Mucosa of descending colon (tissue), 3 donors: Measurements from ENCODE around the gene IMMP2L. TPM values are rescaled to one million over a fixed set of nuclear protein-coding genes. Genes with fewer than 3 reads are reported as not detected.

Experiments used
- ATAC-seq: fragments of 200-7000 bp; cut with Tn5 transposase; one replicate; pipeline ENCODE4 v1.9.1; 2020; ENCODE audit warnings: mild to moderate bottlenecking, moderate library complexity
- DNase-seq, 3 donors: peaks; one replicate each; pipeline ENCODE4 v3.0.0-alpha.2; 2020
- H3K36me3 ChIP-seq: fragments of 200-600 bp; one replicate; pipeline ENCODE4 v1.8.0; 2021; ENCODE audit warnings: low read depth, mild to moderate bottlenecking
- H3K4me1 ChIP-seq: fragments of 200-600 bp; one replicate; pipeline ENCODE4 v1.8.0; 2021; ENCODE audit warnings: low read depth, mild to moderate bottlenecking
- H3K4me3 ChIP-seq: fragments of 200-600 bp; one replicate; pipeline ENCODE4 v1.8.0; 2021; ENCODE audit warnings: mild to moderate bottlenecking
- H3K9me3 ChIP-seq: fragments of 200-600 bp; one replicate; pipeline ENCODE4 v1.8.0; 2021; ENCODE audit warnings: mild to moderate bottlenecking
- CTCF ChIP-seq: fragments of 200-600 bp; IDR thresholded peaks from one replicate; pipeline ENCODE4 v1.8.0; 2022; ENCODE audit warnings: antibody characterized with exemption, mild to moderate bottlenecking
- intact Hi-C, 2 donors: fragments of 100-400 bp; cut with DNase I in 1 of 2; cut with micrococcal nuclease in 1 of 2; formaldehyde crosslinking; loops; one replicate each; pipeline versions ENCODE4 v1.11.0 to v1.11.1; 2022; cut with DNase I, micrococcal nuclease
- total RNA-seq, 3 donors: library from RNA; stranded (reverse); fragmentation: NEBNext Ultra II Directional in 2 of 3; extraction: Animal tissue kit (Norgen Biotek cat#: 25700) in 2 of 3; gene quantifications; one replicate each; pipeline versions ENCODE4 v1.2.1 to v1.2.4, GENCODE V29; 2021 to 2023
- donor health status: DM: no; HTN: no; CAD: no; lungs with moderate emphysema.
- donor health status: DM: no; HTN: no; CAD: no.
- donor health status: DM: no; HTN: yes; CAD: no.

Gene IMMP2L
- total RNA-seq, 3 donors from 2014 or later: 12.1 to 20.7 (median 17.7) TPM

- intact Hi-C loops: no loop called here
- Histone ChIP-seq H3K36me3 (no peaks in the 10 kb centered on the region), H3K4me3 (no peak overlapping the region), H3K4me1 (no peaks in the 10 kb centered on the region), H3K9me3 (no peaks in the 10 kb centered on the region)
- TF ChIP-seq CTCF: no peak
- ATAC-seq: no peak
- DNase-seq: no peak
Observed at GRCh38 chr7:110948280-110948679, 614.0 kb downstream of the IMMP2L start.

GRCh38 chr7:110947408-110947807, 614.9 kb downstream of the IMMP2L start:
- Histone ChIP-seq H3K4me3 (no peak overlapping the region), H3K36me3 (no peaks in the 10 kb centered on the region), H3K9me3 (no peaks in the 10 kb centered on the region), H3K4me1 (no peaks in the 10 kb centered on the region)
- DNase-seq (no peak), ATAC-seq (no peak)
- TF ChIP-seq CTCF: no peak
- intact Hi-C loops: no loop called here

DNA sequence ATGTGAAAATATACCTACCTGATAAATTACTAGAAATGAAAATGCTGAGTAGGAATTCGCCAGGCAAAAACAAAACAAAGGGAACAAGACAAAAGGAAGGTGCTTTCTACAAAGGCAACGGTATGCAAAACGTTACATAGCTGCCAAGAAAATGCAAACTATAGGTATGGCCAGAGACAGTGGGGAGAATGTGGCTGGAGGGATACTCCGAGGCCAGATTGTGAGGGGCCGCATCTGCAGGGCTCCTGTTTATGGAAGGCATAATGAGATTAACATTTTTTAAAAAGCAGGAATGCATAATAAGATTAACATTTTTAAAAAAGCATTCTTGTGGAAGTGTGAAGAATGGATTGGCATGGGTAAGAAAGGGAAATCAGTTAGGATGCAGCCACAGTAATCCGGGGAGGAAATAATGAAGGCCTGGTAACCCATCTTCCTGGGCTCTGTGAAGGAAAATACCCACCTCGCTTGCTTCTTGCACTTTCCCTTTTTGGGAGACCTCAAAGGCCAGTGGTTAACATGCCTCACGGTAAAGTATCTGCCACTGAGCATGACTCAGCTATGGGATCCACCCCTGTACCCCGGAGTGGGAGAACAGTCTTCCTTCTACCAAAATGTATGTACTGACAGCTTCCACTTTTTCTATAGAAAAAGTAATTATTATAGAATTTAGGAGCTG, 617.2 kb downstream of the IMMP2L start:
- Histone ChIP-seq H3K36me3 (no peaks in the 10 kb centered on the region), H3K4me3 (no peak overlapping the region), H3K9me3 (no peaks in the 10 kb centered on the region), H3K4me1 (no peaks in the 10 kb centered on the region)
- ATAC-seq: no peak
- intact Hi-C loops: no loop called here
- DNase-seq: no peak
- TF ChIP-seq CTCF: no peak

GRCh38 chr7:110944448-110944847, 617.8 kb downstream of the IMMP2L start:
- no peak for TF ChIP-seq CTCF
- Histone ChIP-seq H3K4me3 (no peak overlapping the region), H3K4me1 (no peaks in the 10 kb centered on the region), H3K36me3 (no peaks in the 10 kb centered on the region), H3K9me3 (no peaks in the 10 kb centered on the region)
- ATAC-seq: no peak
- intact Hi-C loops: no loop called here
- no peak for DNase-seq

DNA sequence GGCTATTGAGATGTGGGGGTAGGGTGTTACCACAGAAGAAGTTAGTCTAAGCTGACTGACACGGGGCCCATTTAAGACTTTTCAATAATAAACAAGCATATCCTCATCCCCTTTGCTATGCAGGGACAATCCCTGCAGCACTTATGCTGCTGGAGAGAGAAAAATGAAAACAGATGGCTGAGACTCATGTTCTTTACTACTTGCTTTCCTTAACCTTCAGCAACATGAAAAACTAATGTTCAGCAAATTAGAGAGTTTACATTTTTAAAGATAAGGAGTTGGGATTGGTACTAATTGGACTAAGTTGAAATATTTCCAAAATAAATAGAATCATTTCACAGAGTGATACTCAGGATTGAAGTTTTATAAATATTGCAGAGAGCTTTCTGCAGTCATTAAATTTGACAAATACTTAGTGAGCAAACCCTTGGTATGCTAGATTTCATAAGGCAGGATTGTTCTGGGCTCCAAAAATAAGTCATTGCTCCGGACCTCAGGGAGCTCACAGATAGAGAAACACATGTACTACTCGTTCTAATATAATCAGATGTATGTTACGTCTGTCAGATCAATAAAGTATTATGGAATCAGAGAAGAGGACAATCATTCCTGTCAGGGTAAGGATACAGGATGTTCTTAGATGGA, 618.5 kb downstream of the IMMP2L start:
- ATAC-seq: no peak
- Histone ChIP-seq H3K9me3 (no peaks in the 10 kb centered on the region), H3K36me3 (no peaks in the 10 kb centered on the region), H3K4me1 (no peaks in the 10 kb centered on the region), H3K4me3 (no peak overlapping the region)
- TF ChIP-seq CTCF: no peak
- intact Hi-C loops: no loop called here
- DNase-seq: no peak
